Measurements from ENCODE around the gene TECR.
"Not testable (repeated sequence)": the region's sequence is repeated elsewhere in the genome, so short reads cannot be mapped to it uniquely, and the experiment has no call there.

Gene TECR

DNA sequence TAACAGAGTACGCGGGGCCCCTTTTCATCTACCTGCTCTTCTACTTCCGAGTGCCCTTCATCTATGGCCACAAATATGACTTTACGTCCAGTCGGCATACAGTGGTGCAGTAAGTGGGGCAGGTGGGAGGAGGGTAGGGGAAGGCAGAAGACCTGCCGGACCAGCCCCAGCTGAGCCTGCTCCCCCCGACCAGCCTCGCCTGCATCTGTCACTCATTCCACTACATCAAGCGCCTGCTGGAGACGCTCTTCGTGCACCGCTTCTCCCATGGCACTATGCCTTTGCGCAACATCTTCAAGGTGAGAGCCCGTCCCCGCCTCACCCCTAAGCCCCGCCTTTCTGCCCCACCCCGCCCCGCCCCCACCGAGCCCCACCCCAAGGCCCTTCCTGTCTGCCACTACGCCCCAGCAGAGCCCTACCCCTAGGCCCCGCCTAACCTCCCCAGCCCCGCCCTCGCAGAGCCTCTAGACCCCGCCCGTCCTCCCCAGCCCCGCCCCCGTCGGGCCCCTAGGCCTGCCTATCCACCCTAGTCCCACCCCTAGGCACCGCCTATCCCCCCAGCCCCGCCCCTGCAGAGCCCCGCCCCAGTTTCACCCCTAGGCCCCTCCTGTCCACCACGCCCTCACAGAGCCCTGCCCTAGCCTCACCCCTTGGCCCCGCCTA is 34.7 kb downstream of the TECR start:
- Histone ChIP-seq H3K27me3 (ENCODE audit: insufficient read depth, low read length, poor library complexity, severe bottlenecking) (no peaks in the 10 kb centered on the region), H3K79me2 (ENCODE audit: insufficient read depth, low read length) (peaks cover 19% of the 10 kb centered on the region; the same call in 1 of the 2 replicates), H3K4me3 (ENCODE audit: low read length, poor library complexity, severe bottlenecking) (no peak overlapping the region), H3K9ac (ENCODE audit: low read depth, low read length, poor library complexity, severe bottlenecking) (no peak overlapping the region), H2AFZ (ENCODE audit: low read length) (no peak overlapping the region), H3K9me2 (replicated peaks; ENCODE audit: low read depth, low read length) (no peaks in the 10 kb centered on the region), H3K9me3 (ENCODE audit: insufficient read depth, low read depth, low read length) (no peaks in the 10 kb centered on the region), H3F3A (ENCODE audit: low read depth) (no peaks in the 10 kb centered on the region), H3K4me2 (ENCODE audit: low read depth, low read length, poor library complexity, severe bottlenecking) (no peak overlapping the region), H3K4me1 (ENCODE audit: insufficient read depth, low read length, poor library complexity, severe bottlenecking) (no peaks in the 10 kb centered on the region), H3K36me3 (ENCODE audit: insufficient read depth, low read length) (peaks cover 20% of the 10 kb centered on the region; the same call in 1 of the 2 replicates), H4K20me1 (ENCODE audit: insufficient read depth, low read length, poor library complexity, severe bottlenecking) (peaks cover 17% of the 10 kb centered on the region)
- TF ChIP-seq, protein P1, sequence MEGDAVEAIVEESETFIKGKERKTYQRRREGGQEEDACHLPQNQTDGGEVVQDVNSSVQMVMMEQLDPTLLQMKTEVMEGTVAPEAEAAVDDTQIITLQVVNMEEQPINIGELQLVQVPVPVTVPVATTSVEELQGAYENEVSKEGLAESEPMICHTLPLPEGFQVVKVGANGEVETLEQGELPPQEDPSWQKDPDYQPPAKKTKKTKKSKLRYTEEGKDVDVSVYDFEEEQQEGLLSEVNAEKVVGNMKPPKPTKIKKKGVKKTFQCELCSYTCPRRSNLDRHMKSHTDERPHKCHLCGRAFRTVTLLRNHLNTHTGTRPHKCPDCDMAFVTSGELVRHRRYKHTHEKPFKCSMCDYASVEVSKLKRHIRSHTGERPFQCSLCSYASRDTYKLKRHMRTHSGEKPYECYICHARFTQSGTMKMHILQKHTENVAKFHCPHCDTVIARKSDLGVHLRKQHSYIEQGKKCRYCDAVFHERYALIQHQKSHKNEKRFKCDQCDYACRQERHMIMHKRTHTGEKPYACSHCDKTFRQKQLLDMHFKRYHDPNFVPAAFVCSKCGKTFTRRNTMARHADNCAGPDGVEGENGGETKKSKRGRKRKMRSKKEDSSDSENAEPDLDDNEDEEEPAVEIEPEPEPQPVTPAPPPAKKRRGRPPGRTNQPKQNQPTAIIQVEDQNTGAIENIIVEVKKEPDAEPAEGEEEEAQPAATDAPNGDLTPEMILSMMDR (conservative IDR thresholded peaks at IDR 0.05; ENCODE audit: low read length) = no peak
- TF ChIP-seq EZH2phosphoT487 (IDR thresholded peaks at IDR 0.05; ENCODE audit: borderline replicate concordance) = no peak

GRCh38 chr19:14564652-14565297 is 35.4 kb downstream of the TECR start:
- H3K4me3 ChIP-seq (ENCODE audit: low read length, poor library complexity, severe bottlenecking); H3K9me2 ChIP-seq (replicated peaks; ENCODE audit: low read depth, low read length); H3K4me1 ChIP-seq (ENCODE audit: insufficient read depth, low read length, poor library complexity, severe bottlenecking); H3F3A ChIP-seq (ENCODE audit: low read depth); H2AFZ ChIP-seq (ENCODE audit: low read length); H3K4me2 ChIP-seq (ENCODE audit: low read depth, low read length, poor library complexity, severe bottlenecking); H3K9ac ChIP-seq (ENCODE audit: low read depth, low read length, poor library complexity, severe bottlenecking); H3K9me3 ChIP-seq (ENCODE audit: insufficient read depth, low read depth, low read length); H3K27me3 ChIP-seq (ENCODE audit: insufficient read depth, low read length, poor library complexity, severe bottlenecking): not testable (repeated sequence)
- Histone ChIP-seq H3K36me3 (ENCODE audit: insufficient read depth, low read length) (peaks cover 20% of the 10 kb centered on the region; the same call in 1 of the 2 replicates), H3K79me2 (ENCODE audit: insufficient read depth, low read length) (peaks cover 22% of the 10 kb centered on the region; the same call in 1 of the 2 replicates), H4K20me1 (ENCODE audit: insufficient read depth, low read length, poor library complexity, severe bottlenecking) (peaks cover 20% of the 10 kb centered on the region)

GRCh38 chr19:14565298-14565679 is 35.9 kb downstream of the TECR start:
- H3K79me2 ChIP-seq (ENCODE audit: insufficient read depth, low read length) = peaks cover 18% of the 10 kb centered on the region; the same call in 1 of the 2 replicates
- H4K20me1 ChIP-seq (ENCODE audit: insufficient read depth, low read length, poor library complexity, severe bottlenecking) = peaks cover 15% of the 10 kb centered on the region
- no peak overlapping the region for H3K9ac ChIP-seq (ENCODE audit: low read depth, low read length, poor library complexity, severe bottlenecking)
- H3F3A ChIP-seq (ENCODE audit: low read depth) = no peaks in the 10 kb centered on the region
- no peaks in the 10 kb centered on the region for H3K4me1 ChIP-seq (ENCODE audit: insufficient read depth, low read length, poor library complexity, severe bottlenecking)
- TF ChIP-seq, protein P1 (conservative IDR thresholded peaks at IDR 0.05; ENCODE audit: low read length) = no peak
- TF ChIP-seq EZH2phosphoT487 (IDR thresholded peaks at IDR 0.05; ENCODE audit: borderline replicate concordance) = no peak
- H3K4me3 ChIP-seq (ENCODE audit: low read length, poor library complexity, severe bottlenecking) = no peak overlapping the region
- H3K4me2 ChIP-seq (ENCODE audit: low read depth, low read length, poor library complexity, severe bottlenecking) = no peak overlapping the region
- no peaks in the 10 kb centered on the region for H3K27me3 ChIP-seq (ENCODE audit: insufficient read depth, low read length, poor library complexity, severe bottlenecking)
- H2AFZ ChIP-seq (ENCODE audit: low read length) = no peak overlapping the region
- H3K9me2 ChIP-seq (replicated peaks; ENCODE audit: low read depth, low read length) = no peaks in the 10 kb centered on the region
- peaks cover 20% of the 10 kb centered on the region; the same call in 1 of the 2 replicates for H3K36me3 ChIP-seq (ENCODE audit: insufficient read depth, low read length)
- no peaks in the 10 kb centered on the region for H3K9me3 ChIP-seq (ENCODE audit: insufficient read depth, low read depth, low read length)

All from Loucy (cell line).